ENCODE results near the gene KIF22.
"Not testable (repeated sequence)": the region's sequence is repeated elsewhere in the genome, so short reads cannot be mapped to it uniquely, and the experiment has no call there.

The KIF22 gene

DNA sequence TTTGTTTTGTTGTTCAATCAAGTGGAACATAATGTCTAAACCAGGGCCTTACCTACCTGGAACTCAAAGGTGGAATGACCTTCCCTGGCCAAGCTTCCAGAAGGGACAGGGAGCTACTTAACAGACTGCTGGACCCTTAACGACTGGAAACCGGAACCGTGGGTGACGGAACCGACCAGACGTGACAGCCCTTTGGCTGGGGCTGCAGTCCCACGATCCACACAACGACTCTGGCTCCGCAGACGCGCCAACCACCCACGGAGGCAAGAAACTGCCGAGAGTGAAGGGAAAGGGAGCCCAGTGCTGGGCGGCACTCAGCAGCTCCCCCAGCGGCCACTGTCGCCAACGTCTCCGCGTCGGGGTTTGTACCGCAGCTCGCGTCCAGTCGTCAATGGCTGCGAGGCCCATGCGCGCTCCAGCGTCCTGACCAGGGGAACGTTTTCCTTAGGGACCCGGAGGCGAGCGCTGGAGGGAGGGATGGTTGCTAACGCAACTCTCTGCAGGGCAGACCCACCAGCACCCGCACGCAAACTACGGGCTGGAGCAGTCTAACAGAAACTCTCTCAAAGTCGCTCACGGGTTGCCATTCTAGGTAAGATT, 5.5 kb upstream of the KIF22 start:
- Histone ChIP-seq H3K27me3 (replicated peaks in 2 of 5; ENCODE audit: control insufficient read depth in 4 of 5, insufficient read depth in 5 of 5, low read length in 4 of 5) (no peaks in the 10 kb centered on the region), H3K9me3 (ENCODE audit: control extremely low read depth in 1 of 5, control insufficient read depth in 4 of 5, insufficient read depth in 2 of 5, low read depth in 1 of 5, low read length in 4 of 5) (no peaks in the 10 kb centered on the region), H3K27ac (ENCODE audit: insufficient read depth in 1 of 2, low read depth in 1 of 2, low read length in 2 of 2, poor library complexity in 1 of 2, severe bottlenecking in 2 of 2) (no peak overlapping the region), H3K36me3 (ENCODE audit: control insufficient read depth in 4 of 4, insufficient read depth in 4 of 4, low read length in 3 of 4) (no peaks in the 10 kb centered on the region), H3K4me3 (ENCODE audit: control insufficient read depth in 1 of 7, extremely low read depth in 1 of 7, insufficient read depth in 4 of 7, low read depth in 2 of 7, low read length in 6 of 7) (peak overlapping the region in 3 of 7 experiments; percentile 35 to 48 (median 39)), H3K4me1 (ENCODE audit: control extremely low read depth in 1 of 4, control insufficient read depth in 4 of 4, insufficient read depth in 4 of 4, low read length in 3 of 4) (peaks cover 1 to 16% (median 8%) of the 10 kb centered on the region in 4 experiments)
- WGBS (ENCODE audit: insufficient coverage) = 13% methylated on average over 17 of the region's 38 CpGs
- peak; percentile 46 to 65 (median 64) for DNase-seq
- ChIA-PET POLR2A (interaction anchor here (1.1 to 1.2 kb wide), 2 partner anchors 39 to 56 kb away, joined by 3 to 4 read pairs; no protein-coding TSS in a partner anchor), CTCF (interaction anchor here (0.9 to 2.9 kb wide), 21 partner anchors 9 to 85 kb away, joined by 3 to 14 read pairs (median 5); partner anchors contain the start of gene PAGR1)

DNA sequence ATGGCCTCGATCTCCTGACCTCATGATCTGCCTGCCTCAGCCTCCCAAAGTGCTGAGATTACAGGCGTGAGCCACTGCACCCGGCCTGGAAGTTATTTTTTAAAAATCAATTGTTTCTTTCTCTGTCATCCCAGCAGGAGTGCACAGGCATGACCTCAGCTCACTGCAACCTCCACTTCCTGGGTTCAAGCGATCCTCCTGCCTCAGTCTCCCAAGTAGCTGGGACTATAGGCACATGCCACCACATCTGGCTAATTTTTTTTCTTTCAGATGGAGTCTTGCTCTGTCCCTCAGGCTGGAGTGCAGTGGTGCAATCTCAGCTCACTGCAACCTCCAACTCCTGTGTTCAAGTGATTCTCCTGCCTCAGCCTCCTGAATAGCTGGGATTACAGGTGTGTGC, 3.4 kb upstream of the KIF22 start:
- DNase-seq; H3K27me3 ChIP-seq (replicated peaks in 2 of 5; ENCODE audit: control insufficient read depth in 4 of 5, insufficient read depth in 5 of 5, low read length in 4 of 5); H3K27ac ChIP-seq (ENCODE audit: insufficient read depth in 1 of 2, low read depth in 1 of 2, low read length in 2 of 2, poor library complexity in 1 of 2, severe bottlenecking in 2 of 2); H3K36me3 ChIP-seq (ENCODE audit: control insufficient read depth in 4 of 4, insufficient read depth in 4 of 4, low read length in 3 of 4); POLR2A ChIA-PET; H3K4me3 ChIP-seq (ENCODE audit: control insufficient read depth in 1 of 7, extremely low read depth in 1 of 7, insufficient read depth in 4 of 7, low read depth in 2 of 7, low read length in 6 of 7); H3K9me3 ChIP-seq (ENCODE audit: control extremely low read depth in 1 of 5, control insufficient read depth in 4 of 5, insufficient read depth in 2 of 5, low read depth in 1 of 5, low read length in 4 of 5): not testable (repeated sequence)
- WGBS (ENCODE audit: insufficient coverage) = 100% methylated on average over 4 of the region's 4 CpGs
- CTCF ChIA-PET = interaction anchor here (0.7 to 1.3 kb wide), 2 partner anchors 17 to 40 kb away, joined by 3 read pairs; no protein-coding TSS in a partner anchor
- peaks cover 11 to 29% (median 21%) of the 10 kb centered on the region in 4 experiments for H3K4me1 ChIP-seq (ENCODE audit: control extremely low read depth in 1 of 4, control insufficient read depth in 4 of 4, insufficient read depth in 4 of 4, low read length in 3 of 4)

DNA sequence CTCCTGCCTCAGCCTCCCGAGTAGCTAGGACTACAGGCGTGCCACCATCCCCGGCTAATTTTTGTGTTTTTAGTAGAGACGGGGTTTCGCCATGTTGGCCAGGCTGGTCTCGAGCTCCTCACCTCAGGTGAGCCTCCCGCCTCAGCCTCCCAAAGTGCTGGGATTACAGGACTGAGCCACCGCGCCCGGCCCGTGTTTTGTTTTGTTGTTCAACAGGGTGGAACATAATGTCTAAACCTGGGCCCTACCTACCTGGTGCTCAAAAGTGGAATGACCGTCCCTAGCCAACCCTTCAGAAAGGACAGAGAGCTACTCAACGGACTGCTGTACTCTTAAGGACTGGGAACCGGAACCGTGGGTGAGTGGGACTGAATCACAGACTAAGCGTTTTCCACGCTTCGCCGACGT, 772 bp upstream of the KIF22 start:
- Histone ChIP-seq H3K4me3 (ENCODE audit: control insufficient read depth in 1 of 7, extremely low read depth in 1 of 7, insufficient read depth in 4 of 7, low read depth in 2 of 7, low read length in 6 of 7) (peak overlapping the region; percentile 39 to 100 (median 83)), H3K9me3 (ENCODE audit: control extremely low read depth in 1 of 5, control insufficient read depth in 4 of 5, insufficient read depth in 2 of 5, low read depth in 1 of 5, low read length in 4 of 5) (no peaks in the 10 kb centered on the region), H3K27me3 (replicated peaks in 2 of 5; ENCODE audit: control insufficient read depth in 4 of 5, insufficient read depth in 5 of 5, low read length in 4 of 5) (no peaks in the 10 kb centered on the region), H3K4me1 (ENCODE audit: control extremely low read depth in 1 of 4, control insufficient read depth in 4 of 4, insufficient read depth in 4 of 4, low read length in 3 of 4) (peaks cover 12 to 36% (median 29%) of the 10 kb centered on the region in 4 experiments), H3K36me3 (ENCODE audit: control insufficient read depth in 4 of 4, insufficient read depth in 4 of 4, low read length in 3 of 4) (peaks cover 0 to 11% (median 0%) of the 10 kb centered on the region in 4 experiments), H3K27ac (ENCODE audit: insufficient read depth in 1 of 2, low read depth in 1 of 2, low read length in 2 of 2, poor library complexity in 1 of 2, severe bottlenecking in 2 of 2) (peak overlapping the region; percentile 66 to 85)
- ChIA-PET CTCF (interaction anchor here (0.7 to 3.8 kb wide), 16 partner anchors 10 to 90 kb away, joined by 3 to 28 read pairs (median 5); partner anchors contain the start of gene ZG16), POLR2A (interaction anchor here (1.0 to 1.8 kb wide), 6 partner anchors 12 to 45 kb away, joined by 3 to 10 read pairs (median 5); partner anchors contain the start of genes MAZ and ZG16)
- WGBS (ENCODE audit: insufficient coverage) = 80% methylated on average over 19 of the region's 20 CpGs
- DNase-seq = no peak

DNA sequence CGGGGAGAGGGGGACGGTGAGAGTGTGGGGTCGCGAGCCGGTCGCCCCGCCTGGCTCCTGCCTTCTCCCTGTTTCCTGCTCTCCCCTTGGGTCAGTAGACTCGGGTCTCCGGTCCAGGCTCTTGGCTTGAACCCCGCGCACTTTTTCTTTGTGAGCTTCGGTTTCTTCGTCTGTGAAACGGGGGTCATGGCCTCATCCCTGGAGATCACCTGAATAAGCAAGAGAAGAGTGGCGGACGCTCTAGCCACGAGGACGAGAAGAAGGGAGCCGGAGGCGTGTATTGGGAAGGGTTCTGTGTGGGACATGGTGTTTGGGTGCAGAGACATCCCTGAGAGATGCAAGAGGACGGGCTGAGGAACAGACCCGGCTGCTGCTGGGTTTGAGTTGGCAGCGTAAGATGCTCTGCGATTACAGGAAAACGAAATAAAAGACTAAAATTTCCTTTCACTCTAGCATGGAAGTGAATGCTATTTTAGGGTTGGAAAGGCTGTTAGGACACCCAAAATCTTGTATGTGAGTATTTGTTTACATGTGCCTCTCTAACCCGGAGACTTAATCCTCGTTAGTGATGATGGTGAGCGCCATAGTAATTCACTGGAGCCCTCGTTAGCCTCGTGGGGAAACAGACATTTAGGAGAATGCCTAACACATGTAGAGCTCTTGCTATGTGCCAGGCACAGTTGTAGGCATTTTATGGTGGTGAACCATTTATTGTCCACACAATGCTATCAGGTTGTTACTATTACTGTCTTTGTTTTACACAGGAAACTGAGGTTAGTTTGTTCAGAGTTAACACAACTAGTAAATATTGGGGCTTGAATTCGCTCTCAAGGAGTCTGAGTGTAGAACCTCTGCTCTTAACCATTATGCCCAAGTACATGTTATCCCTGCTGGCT, 646 bp downstream of the KIF22 start:
- Histone ChIP-seq H3K36me3 (ENCODE audit: control insufficient read depth in 4 of 4, insufficient read depth in 4 of 4, low read length in 3 of 4) (peaks cover 0 to 20% (median 0%) of the 10 kb centered on the region in 4 experiments), H3K9me3 (ENCODE audit: control extremely low read depth in 1 of 5, control insufficient read depth in 4 of 5, insufficient read depth in 2 of 5, low read depth in 1 of 5, low read length in 4 of 5) (no peaks in the 10 kb centered on the region), H3K27me3 (replicated peaks in 2 of 5; ENCODE audit: control insufficient read depth in 4 of 5, insufficient read depth in 5 of 5, low read length in 4 of 5) (no peaks in the 10 kb centered on the region), H3K4me3 (ENCODE audit: control insufficient read depth in 1 of 7, extremely low read depth in 1 of 7, insufficient read depth in 4 of 7, low read depth in 2 of 7, low read length in 6 of 7) (peak overlapping the region; percentile 82 to 100 (median 97)), H3K4me1 (ENCODE audit: control extremely low read depth in 1 of 4, control insufficient read depth in 4 of 4, insufficient read depth in 4 of 4, low read length in 3 of 4) (peaks cover 12 to 33% (median 25%) of the 10 kb centered on the region in 4 experiments), H3K27ac (ENCODE audit: insufficient read depth in 1 of 2, low read depth in 1 of 2, low read length in 2 of 2, poor library complexity in 1 of 2, severe bottlenecking in 2 of 2) (peak overlapping the region; percentile 72 to 86)
- no peak for DNase-seq
- 3% methylated on average over 28 of the region's 31 CpGs for WGBS (ENCODE audit: insufficient coverage)
- CTCF ChIA-PET = interaction anchor here (0.7 to 3.8 kb wide), 9 partner anchors 12 to 91 kb away, joined by 3 to 28 read pairs (median 7); no protein-coding TSS in a partner anchor
- POLR2A ChIA-PET = interaction anchor here (1.0 to 1.8 kb wide), 5 partner anchors 13 to 46 kb away, joined by 3 to 10 read pairs (median 6); partner anchors contain the start of genes MAZ and ZG16

DNA sequence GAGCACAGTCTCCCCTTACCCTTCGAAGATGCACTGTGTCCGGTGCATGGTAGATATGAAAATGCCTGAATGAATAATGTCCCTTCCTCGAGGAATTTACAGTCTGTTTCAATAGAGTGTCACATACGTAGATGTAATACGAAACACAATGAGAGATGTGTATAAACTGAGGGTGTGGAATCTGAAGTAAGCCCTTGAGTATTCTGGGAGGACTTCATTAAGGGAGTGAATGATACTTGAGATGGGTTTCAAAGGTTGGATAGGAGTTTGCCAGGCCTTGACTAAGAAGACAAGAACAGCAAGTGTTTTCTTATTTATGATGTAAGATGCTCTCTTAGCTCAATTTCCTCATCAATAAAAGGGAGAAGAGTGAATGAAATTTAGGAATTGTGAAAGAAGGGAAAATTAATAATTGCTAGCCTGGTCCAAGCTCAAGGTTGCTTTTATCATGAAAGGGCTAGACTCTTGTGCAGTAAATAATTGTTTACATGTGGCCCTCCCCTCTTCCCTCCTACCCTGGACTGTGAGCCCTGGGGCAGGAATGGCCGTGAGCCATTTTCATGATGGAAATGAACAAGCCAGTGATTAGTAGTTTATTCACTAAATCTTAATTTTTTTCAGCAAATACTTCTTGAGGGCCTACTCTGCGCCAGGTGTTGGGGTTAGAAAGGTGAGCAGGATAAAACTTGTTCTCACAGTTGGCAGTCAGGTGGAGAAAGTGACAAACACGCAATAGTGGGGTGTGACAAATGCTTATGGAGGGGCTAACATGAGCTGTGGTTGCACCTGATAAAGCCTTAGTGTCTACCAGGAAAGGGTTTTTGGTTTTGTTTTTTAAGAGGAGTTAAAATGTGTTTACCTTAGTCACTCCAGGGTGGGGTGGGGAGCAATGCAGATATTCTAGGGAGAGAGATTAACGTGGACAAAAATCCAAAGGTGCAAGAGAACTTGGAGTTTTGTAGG, 1.6 kb downstream of the KIF22 start:
- peaks cover 0 to 30% (median 5%) of the 10 kb centered on the region in 4 experiments for H3K36me3 ChIP-seq (ENCODE audit: control insufficient read depth in 4 of 4, insufficient read depth in 4 of 4, low read length in 3 of 4)
- peak overlapping the region in 6 of 7 experiments; percentile 82 to 100 (median 98) for H3K4me3 ChIP-seq (ENCODE audit: control insufficient read depth in 1 of 7, extremely low read depth in 1 of 7, insufficient read depth in 4 of 7, low read depth in 2 of 7, low read length in 6 of 7)
- ChIA-PET CTCF (interaction anchor here (3.8 kb wide), 1 partner anchor 11 kb away, joined by 28 read pairs; no protein-coding TSS in a partner anchor), POLR2A (interaction anchor here (0.7 kb wide), 1 partner anchor 149 kb away, joined by 4 read pairs; no protein-coding TSS in a partner anchor)
- no peak for DNase-seq
- peak overlapping the region in 1 of 2 experiments; percentile 23 for H3K27ac ChIP-seq (ENCODE audit: insufficient read depth in 1 of 2, low read depth in 1 of 2, low read length in 2 of 2, poor library complexity in 1 of 2, severe bottlenecking in 2 of 2)
- no peaks in the 10 kb centered on the region for H3K27me3 ChIP-seq (replicated peaks in 2 of 5; ENCODE audit: control insufficient read depth in 4 of 5, insufficient read depth in 5 of 5, low read length in 4 of 5)
- no peaks in the 10 kb centered on the region for H3K9me3 ChIP-seq (ENCODE audit: control extremely low read depth in 1 of 5, control insufficient read depth in 4 of 5, insufficient read depth in 2 of 5, low read depth in 1 of 5, low read length in 4 of 5)
- 85% methylated on average over 7 of the region's 9 CpGs for WGBS (ENCODE audit: insufficient coverage)
- peaks cover 12 to 33% (median 25%) of the 10 kb centered on the region in 4 experiments for H3K4me1 ChIP-seq (ENCODE audit: control extremely low read depth in 1 of 4, control insufficient read depth in 4 of 4, insufficient read depth in 4 of 4, low read length in 3 of 4)

DNA sequence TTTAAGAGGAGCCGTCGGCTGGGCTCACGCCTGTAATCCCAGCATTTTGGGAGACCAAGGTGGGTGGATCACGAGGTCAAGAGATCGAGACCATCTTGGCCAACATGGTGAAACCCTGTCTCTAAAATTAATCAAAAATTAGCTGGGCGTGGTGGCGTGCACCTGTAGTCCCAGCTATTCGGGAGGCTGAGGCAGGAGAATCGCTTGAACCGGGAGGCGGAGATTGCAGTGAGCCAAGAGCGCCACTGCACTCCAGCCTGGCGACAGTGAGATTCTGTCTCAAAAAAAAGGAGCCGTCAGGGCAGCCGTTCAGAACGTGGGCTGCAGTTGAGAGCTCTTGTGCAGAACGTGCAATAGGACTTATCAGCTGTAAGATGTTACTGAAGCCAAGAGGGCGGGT, 2.6 kb downstream of the KIF22 start:
- Histone ChIP-seq H3K36me3 (ENCODE audit: control insufficient read depth in 4 of 4, insufficient read depth in 4 of 4, low read length in 3 of 4) (peaks cover 0 to 40% (median 15%) of the 10 kb centered on the region in 4 experiments), H3K4me1 (ENCODE audit: control extremely low read depth in 1 of 4, control insufficient read depth in 4 of 4, insufficient read depth in 4 of 4, low read length in 3 of 4) (peaks cover 12 to 33% (median 25%) of the 10 kb centered on the region in 4 experiments), H3K4me3 (ENCODE audit: control insufficient read depth in 1 of 7, extremely low read depth in 1 of 7, insufficient read depth in 4 of 7, low read depth in 2 of 7, low read length in 6 of 7) (peak overlapping the region in 1 of 7 experiments; percentile 6)
- CTCF ChIA-PET = interaction anchor here (3.0 kb wide), 1 partner anchor 11 kb away, joined by 19 read pairs; no protein-coding TSS in a partner anchor
- H3K9me3 ChIP-seq (ENCODE audit: control extremely low read depth in 1 of 5, control insufficient read depth in 4 of 5, insufficient read depth in 2 of 5, low read depth in 1 of 5, low read length in 4 of 5); H3K27ac ChIP-seq (ENCODE audit: insufficient read depth in 1 of 2, low read depth in 1 of 2, low read length in 2 of 2, poor library complexity in 1 of 2, severe bottlenecking in 2 of 2); POLR2A ChIA-PET; DNase-seq; H3K27me3 ChIP-seq (replicated peaks in 2 of 5; ENCODE audit: control insufficient read depth in 4 of 5, insufficient read depth in 5 of 5, low read length in 4 of 5): not testable (repeated sequence)
- WGBS (ENCODE audit: insufficient coverage) = 97% methylated on average over 18 of the region's 18 CpGs

Measured in common myeloid progenitor, CD34-positive (primary cell).